Transverse colon (tissue), 4 donors: Measurements from ENCODE around the gene AMIGO3. TPM values are rescaled to one million over a fixed set of nuclear protein-coding genes. Genes with fewer than 3 reads are reported as not detected.
"Not testable (repeated sequence)": the region's sequence is repeated elsewhere in the genome, so short reads cannot be mapped to it uniquely, and the experiment has no call there.

Source experiments
- DNase-seq: peaks from one replicate; pipeline ENCODE4 v3.0.0-alpha.2; 2019
- H3K27ac ChIP-seq, 4 donors: fragments of 200-600 bp; sonication (generic); 2 replicates each; pipeline ENCODE4 v1.5.1; 2016 to 2018; ENCODE audit warnings: inconsistent platforms in 4 of 4
- H3K27me3 ChIP-seq: fragments of 200-600 bp; sonication (generic); 2 replicates; pipeline ENCODE4 v1.5.1; 2017; ENCODE audit warnings: inconsistent platforms
- H3K36me3 ChIP-seq, 4 donors: fragments of 200-600 bp; sonication (generic); 2 replicates each; pipeline ENCODE4 v1.5.1; 2017 to 2019; ENCODE audit warnings: inconsistent platforms in 4 of 4
- H3K4me1 ChIP-seq, 4 donors: fragments of 200-600 bp; sonication (generic); 2 replicates each; pipeline ENCODE4 v1.5.1; 2017 to 2020; ENCODE audit warnings: inconsistent platforms in 4 of 4
- H3K4me3 ChIP-seq, 4 donors: fragments of 200-600 bp; sonication (generic); 1 replicate in 1 of 4; 2 replicates in 3 of 4; pipeline versions ENCODE4 v1.5.1 to v1.6.1; 2017 to 2019; ENCODE audit warnings: inconsistent platforms in 4 of 4
- H3K9me3 ChIP-seq, 2 donors: fragments of 200-600 bp; sonication (generic); 2 replicates each; pipeline ENCODE4 v1.5.1; 2017 to 2019; ENCODE audit warnings: inconsistent platforms in 2 of 2
- EP300 ChIP-seq: sonication (generic); formaldehyde crosslinking; IDR thresholded peaks from one replicate; pipeline ENCODE4 v1.6.1; 2017; ENCODE audit warnings: antibody characterized with exemption, low read depth
- POLR2A ChIP-seq: fragments of 450-650 bp; IDR thresholded peaks from one replicate; pipeline ENCODE4 v1.6.1; 2016; ENCODE audit warnings: antibody characterized with exemption, mild to moderate bottlenecking, moderate library complexity
- POLR2AphosphoS5 ChIP-seq, 3 donors: sonication (generic); formaldehyde crosslinking; IDR thresholded peaks; one replicate each; pipeline ENCODE4 v1.6.1; 2016; ENCODE audit warnings: antibody characterized with exemption in 3 of 3
- WGBS, 2 donors: methylation state at CpG; one replicate each; pipeline ENCODE4 v1.1.5; 2018; ENCODE audit warnings: low coverage in 1 of 2; 5-methylcytosine and 5-hydroxymethylcytosine counted together
- in situ Hi-C, 4 donors: fragments of 200-750 bp; cut with MboI; loops; one replicate each; pipeline versions ENCODE4 v1.15.0 to v1.15.1; 2017; ENCODE audit warnings: low sequenced_read_pairs in 3 of 4, low pct_ligation_motif_present in 1 of 4, low pct_unique_long_range_greater_than_20kb in 1 of 4
- intact Hi-C: fragments of 100-400 bp; cut with DNase I; formaldehyde crosslinking; loops from one replicate; pipeline ENCODE4 v1.15.1; 2023; ENCODE audit warnings: low total_unique reads
- total RNA-seq, 4 donors: library from RNA; depleted of rRNA; stranded (reverse); fragments of >200 nt; gene quantifications; one replicate each; pipeline ENCODE4 v1.1.0, GENCODE V29; 2016
- TF ChIP-seq, protein P1 (sequence below), 5 experiments: fragments of 200-600 bp in 3 of 5; fragments of 450-650 bp in 2 of 5; sonication (generic) in 3 of 5; IDR thresholded peaks; 1 replicate in 2 of 5; 2 replicates in 3 of 5; pipeline ENCODE4 v1.5.1; 2016 to 2017; ENCODE audit warnings: antibody characterized with exemption in 5 of 5, inconsistent platforms in 3 of 5, mild to moderate bottlenecking in 2 of 5, moderate library complexity in 1 of 5

AMIGO3 gene
- total RNA-seq, 4 donors from 2014 or later: 0.68 to 0.79 TPM; not detected in 2

DNA sequence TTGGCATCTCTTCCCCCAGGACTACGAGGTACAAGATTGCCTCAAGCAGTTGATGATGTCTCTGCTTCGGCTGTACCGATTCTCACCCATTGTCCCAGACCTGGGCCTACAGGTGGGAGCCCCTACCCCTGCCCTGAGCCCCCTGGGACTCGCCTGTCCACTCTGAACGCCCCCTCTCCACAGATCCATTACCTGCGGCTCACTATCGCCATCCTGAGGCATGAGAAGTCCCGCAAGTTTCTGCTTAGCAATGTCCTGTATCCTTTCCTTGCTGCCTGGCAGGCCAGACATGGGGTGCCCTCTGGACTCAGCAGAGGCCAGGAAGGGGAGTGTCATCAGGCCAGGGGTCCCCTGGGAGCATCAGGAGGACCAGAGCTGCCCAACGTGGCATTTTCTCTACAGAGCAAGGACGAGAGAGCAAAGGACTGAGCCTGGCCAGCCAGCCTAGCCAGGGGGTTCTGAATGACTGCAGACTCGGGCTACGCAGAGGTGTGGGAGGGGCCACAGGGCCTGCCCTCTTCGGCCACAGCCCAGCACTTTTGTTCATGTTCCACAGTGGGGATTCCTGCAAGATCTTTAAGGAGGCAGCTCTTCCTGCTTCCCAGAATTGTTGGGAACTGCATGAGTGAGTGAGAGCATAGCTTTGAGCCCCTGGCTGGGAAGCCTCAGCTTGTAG, 18.9 kb downstream of the AMIGO3 start:
- no peak for DNase-seq
- TF ChIP-seq POLR2AphosphoS5 (IDR thresholded peaks at IDR 0.05) (no peak), EP300 (no peak), POLR2A (no peak)
- TF ChIP-seq, protein P1, sequence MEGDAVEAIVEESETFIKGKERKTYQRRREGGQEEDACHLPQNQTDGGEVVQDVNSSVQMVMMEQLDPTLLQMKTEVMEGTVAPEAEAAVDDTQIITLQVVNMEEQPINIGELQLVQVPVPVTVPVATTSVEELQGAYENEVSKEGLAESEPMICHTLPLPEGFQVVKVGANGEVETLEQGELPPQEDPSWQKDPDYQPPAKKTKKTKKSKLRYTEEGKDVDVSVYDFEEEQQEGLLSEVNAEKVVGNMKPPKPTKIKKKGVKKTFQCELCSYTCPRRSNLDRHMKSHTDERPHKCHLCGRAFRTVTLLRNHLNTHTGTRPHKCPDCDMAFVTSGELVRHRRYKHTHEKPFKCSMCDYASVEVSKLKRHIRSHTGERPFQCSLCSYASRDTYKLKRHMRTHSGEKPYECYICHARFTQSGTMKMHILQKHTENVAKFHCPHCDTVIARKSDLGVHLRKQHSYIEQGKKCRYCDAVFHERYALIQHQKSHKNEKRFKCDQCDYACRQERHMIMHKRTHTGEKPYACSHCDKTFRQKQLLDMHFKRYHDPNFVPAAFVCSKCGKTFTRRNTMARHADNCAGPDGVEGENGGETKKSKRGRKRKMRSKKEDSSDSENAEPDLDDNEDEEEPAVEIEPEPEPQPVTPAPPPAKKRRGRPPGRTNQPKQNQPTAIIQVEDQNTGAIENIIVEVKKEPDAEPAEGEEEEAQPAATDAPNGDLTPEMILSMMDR (IDR thresholded peaks at IDR 0.05): no peak
- Histone ChIP-seq H3K4me3 (no peak overlapping the region), H3K27me3 (no peaks in the 10 kb centered on the region), H3K27ac (no peak overlapping the region), H3K36me3 (peaks cover 0 to 10% (median 0%) of the 10 kb centered on the region in 4 donors), H3K4me1 (no peaks in the 10 kb centered on the region), H3K9me3 (no peaks in the 10 kb centered on the region)
- in situ Hi-C loops: loop anchor here in 1 of 4 donors (10.0 kb wide), 1 partner anchor 144 kb away; no protein-coding TSS in a partner anchor
- WGBS, 2 donors: 79% methylated on average over 13 of the region's 13 CpGs; no CpG with 5 or more reads in 1 of the 2 donors
- intact Hi-C loops: loop anchor here (10.0 kb wide), 2 partner anchors 144 to 204 kb away; partner anchors contain the start of gene MST1R

DNA sequence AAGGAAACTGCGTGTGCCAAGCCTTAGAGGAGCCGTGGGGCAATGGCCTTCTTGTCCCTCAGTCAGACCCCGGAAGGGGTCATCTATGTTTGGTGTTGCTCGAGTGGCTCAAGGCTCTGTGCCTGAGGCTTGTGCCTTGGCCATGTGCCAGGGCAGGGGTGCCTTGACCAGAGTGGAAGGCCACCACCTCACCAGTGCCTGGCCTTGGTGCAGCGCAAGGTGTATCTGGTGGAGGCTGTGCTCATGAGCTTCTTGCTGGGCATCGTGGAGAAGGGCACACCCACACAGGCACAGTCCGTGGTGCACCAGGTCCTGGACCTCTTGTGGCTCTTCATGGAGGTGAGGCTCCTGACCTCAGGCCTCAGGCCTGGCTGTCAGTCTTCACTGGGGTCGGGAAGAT, 19.5 kb downstream of the AMIGO3 start:
- Histone ChIP-seq H3K27me3 (no peaks in the 10 kb centered on the region), H3K4me1 (no peaks in the 10 kb centered on the region), H3K4me3 (no peak overlapping the region), H3K36me3 (peaks cover 0 to 10% (median 0%) of the 10 kb centered on the region in 4 donors), H3K9me3 (no peaks in the 10 kb centered on the region), H3K27ac (no peak overlapping the region)
- intact Hi-C loops: loop anchor here (10.0 kb wide), 2 partner anchors 145 to 205 kb away; partner anchors contain the start of gene MST1R
- in situ Hi-C loops: loop anchor here in 1 of 4 donors (10.0 kb wide), 1 partner anchor 145 kb away; no protein-coding TSS in a partner anchor
- WGBS, 2 donors: 81% methylated on average over 8 of the region's 8 CpGs; no CpG with 5 or more reads in 1 of the 2 donors
- DNase-seq: no peak
- no peak for TF ChIP-seq POLR2A
- no peak for TF ChIP-seq POLR2AphosphoS5 (IDR thresholded peaks at IDR 0.05)
- TF ChIP-seq, protein P1 (IDR thresholded peaks at IDR 0.05): no peak

DNA sequence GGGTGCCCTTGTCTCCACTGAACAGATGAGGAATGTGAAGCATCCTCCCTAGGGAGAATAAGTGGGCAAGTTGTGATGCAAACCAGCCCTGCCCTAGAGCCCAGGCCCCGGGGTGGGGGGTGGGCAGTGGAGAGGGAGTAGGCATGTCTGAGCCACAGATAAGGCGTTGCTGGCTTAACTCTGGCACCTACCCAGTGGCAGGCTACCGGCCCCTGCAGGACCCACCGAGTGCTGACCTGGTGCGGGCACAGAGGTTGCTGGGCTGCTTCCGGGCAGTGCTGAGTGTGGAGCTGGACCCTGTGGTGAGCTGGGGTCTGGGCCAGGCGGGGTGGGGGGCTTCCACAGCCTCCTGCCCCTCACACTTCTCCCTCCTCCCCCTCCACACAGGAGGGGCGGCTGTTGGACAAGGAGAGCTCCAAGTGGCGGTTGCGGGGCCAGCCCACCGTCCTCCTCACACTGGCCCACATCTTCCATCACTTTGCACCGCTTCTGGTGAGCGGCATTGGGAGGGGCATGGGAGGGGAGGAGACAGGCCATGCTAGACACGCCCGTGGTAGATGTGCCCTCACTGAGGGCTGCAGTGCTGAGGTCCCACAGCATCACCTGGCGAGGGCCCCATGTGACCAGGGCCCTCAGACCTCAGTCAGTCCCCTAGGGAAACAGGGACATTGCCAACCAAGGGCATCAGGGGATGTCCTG, 20.1 kb downstream of the AMIGO3 start:
- TF ChIP-seq, protein P1 (IDR thresholded peaks at IDR 0.05): no peak
- no peak for TF ChIP-seq POLR2AphosphoS5 (IDR thresholded peaks at IDR 0.05)
- TF ChIP-seq POLR2A: no peak
- no peak for TF ChIP-seq EP300
- no peaks in the 10 kb centered on the region for H3K9me3 ChIP-seq
- peaks cover 0 to 10% (median 0%) of the 10 kb centered on the region in 4 donors for H3K36me3 ChIP-seq
- in situ Hi-C loops (no loop called here), intact Hi-C loops (no loop called here)
- H3K27ac ChIP-seq: no peak overlapping the region
- WGBS, 2 donors: 86% methylated on average over 13 of the region's 16 CpGs; no CpG with 5 or more reads in 1 of the 2 donors
- H3K4me1 ChIP-seq: no peaks in the 10 kb centered on the region
- no peak overlapping the region for H3K4me3 ChIP-seq
- no peak for DNase-seq
- H3K27me3 ChIP-seq: no peaks in the 10 kb centered on the region

DNA sequence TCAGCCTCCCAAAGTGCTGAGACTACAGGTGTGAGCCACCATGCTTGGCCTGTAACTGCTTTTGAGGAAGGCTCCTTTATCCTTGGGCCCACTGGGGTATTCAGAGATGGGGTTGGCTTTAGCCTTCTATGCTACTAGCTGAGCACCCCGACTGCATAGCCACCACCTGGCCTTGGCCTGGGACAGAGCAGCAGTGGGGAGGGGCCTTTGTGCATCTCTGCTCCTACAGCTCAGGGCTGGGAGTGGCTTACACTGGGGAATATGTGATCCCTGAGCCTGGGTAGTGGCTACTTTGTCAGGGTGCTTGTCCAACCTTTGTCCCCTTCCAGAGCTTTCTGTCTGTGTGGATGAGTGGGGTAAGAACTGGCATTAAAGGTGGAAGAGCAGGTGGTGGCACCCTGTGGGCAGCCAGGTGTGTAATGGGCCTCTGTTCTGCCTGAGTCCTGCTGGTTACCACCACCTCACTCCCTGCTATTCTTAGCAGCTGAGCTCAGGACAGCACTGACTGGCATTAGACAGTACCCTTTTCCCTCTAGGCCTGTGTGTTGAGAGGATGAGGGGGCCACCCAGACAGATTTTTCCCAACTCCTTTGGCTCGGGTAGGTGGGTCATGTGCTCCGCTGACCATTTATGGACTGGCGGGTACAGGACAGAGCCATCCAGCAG, 24.0 kb downstream of the AMIGO3 start:
- H3K27me3 ChIP-seq, DNase-seq, H3K27ac ChIP-seq, H3K9me3 ChIP-seq, H3K4me3 ChIP-seq, intact Hi-C loops, in situ Hi-C loops, H3K36me3 ChIP-seq: not testable (repeated sequence)
- WGBS, 2 donors: 69% methylated on average over 4 of the region's 4 CpGs; no CpG with 5 or more reads in 1 of the 2 donors
- H3K4me1 ChIP-seq: peaks cover 8 to 15% (median 8%) of the 10 kb centered on the region in 4 donors

DNA sequence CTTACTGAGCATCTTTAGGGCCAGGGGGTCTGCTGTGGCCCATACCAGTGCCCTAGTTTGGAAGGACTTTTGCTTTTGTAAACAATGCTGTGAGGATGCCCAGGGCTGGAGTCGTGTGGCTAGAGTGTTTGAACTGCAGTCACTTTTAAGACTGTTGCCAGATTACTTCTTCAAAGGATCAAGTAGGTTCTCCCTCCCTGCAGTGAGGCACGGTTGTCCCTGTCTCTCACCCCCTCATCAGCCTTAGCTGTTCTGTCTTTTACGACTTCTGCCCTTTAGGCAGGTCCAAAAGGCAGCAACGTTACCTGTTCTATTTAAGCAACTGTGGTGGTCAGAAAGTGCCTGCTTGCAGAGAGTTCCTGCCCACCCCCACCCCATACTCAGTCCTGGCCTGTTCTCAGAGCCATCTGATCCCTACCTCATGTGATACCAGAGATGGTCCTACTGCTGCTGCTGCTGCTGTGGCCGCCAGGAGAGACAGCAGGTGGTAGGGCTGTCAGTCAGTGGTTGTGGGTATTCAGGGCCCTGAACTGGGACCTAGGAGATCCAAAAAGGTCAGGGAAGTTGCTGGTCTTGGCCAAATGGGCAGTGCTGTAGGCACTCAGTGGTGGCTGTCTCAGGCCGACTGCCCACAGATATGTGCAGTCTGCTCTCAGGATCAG, 24.9 kb downstream of the AMIGO3 start:
- H3K27me3 ChIP-seq, in situ Hi-C loops, H3K27ac ChIP-seq, H3K4me3 ChIP-seq, H3K9me3 ChIP-seq, intact Hi-C loops, H3K36me3 ChIP-seq, DNase-seq: not testable (repeated sequence)
- peaks cover 8 to 22% (median 16%) of the 10 kb centered on the region in 4 donors for H3K4me1 ChIP-seq
- WGBS, 2 donors: 67% methylated on average over 6 of the region's 6 CpGs; no CpG with 5 or more reads in 1 of the 2 donors

DNA sequence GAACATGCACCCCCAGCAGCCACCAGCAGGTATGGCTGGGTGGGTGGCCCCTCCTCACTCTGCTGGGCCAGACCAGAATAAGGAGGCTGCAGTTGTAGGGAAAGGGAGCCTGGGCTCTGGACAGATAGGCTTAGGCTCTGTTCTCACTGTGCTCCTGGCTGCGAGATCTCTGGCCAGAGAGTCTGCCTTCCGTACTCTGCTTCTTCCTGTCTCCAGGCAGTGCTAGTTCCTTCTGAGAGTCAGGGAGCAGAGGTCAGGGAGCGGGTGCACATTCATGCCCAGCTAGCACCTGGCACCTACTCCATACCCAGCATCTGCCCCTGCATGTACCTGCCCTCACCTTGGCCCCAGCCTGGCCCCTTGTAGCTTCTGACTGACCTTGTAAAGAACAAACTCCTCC, 28.0 kb downstream of the AMIGO3 start:
- in situ Hi-C loops, H3K36me3 ChIP-seq, H3K27ac ChIP-seq, H3K4me3 ChIP-seq, H3K9me3 ChIP-seq, H3K27me3 ChIP-seq, intact Hi-C loops: not testable (repeated sequence)
- WGBS, 2 donors: 69% methylated on average over 3 of the region's 3 CpGs; no CpG with 5 or more reads in 1 of the 2 donors
- DNase-seq: peak; percentile 72
- H3K4me1 ChIP-seq: peaks cover 11 to 37% (median 23%) of the 10 kb centered on the region in 4 donors
